Adrenal gland (tissue), 5 donors: ENCODE measurements around the gene OLR1.
"Not testable (repeated sequence)": the region's sequence is repeated elsewhere in the genome, so short reads cannot be mapped to it uniquely, and the experiment has no call there.

Source experiments
- POLR2A ChIP-seq, 2 donors: fragments of 450-650 bp; IDR thresholded peaks; one replicate each; pipeline ENCODE4 v1.6.1; 2017; ENCODE audit warnings: antibody characterized with exemption in 2 of 2, mild to moderate bottlenecking in 2 of 2, moderate library complexity in 1 of 2
- TF ChIP-seq, protein P1 (sequence below), 6 experiments: fragments of 450-650 bp in 4 of 6; fragments of 200-600 bp in 2 of 6; sonication (generic) in 1 of 6; IDR thresholded peaks; 1 replicate in 5 of 6; 2 replicates in 1 of 6; pipeline versions ENCODE4 v1.5.1 to v1.8.0; 2016 to 2021; ENCODE audit warnings: antibody characterized with exemption in 6 of 6, mild to moderate bottlenecking in 2 of 6, moderate library complexity in 1 of 6
- donor health status: DM: no; HTN: no; CAD: no.

DNA sequence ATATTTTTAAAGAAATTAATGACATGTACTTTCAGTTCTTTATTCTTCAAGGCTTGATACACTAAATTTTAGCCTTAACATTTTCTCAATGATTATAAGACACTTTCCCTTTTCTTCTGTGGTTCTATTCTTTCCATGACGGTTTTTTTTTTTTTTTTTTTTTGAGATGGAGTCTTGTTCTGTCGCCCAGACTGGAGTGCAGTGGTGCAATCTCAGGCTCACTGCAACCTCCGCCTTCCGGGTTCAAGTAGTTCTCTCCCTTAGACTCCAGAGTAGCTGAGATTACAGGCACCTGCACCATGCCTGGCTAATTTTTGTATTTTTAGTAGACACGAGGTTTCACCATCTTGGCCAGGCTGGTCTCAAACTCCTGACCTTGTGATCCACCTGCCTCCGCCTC, 15.0 kb upstream of the OLR1 start:
- not testable (repeated sequence) for TF ChIP-seq POLR2A (IDR thresholded peaks at IDR 0.05)
- TF ChIP-seq, protein P1, sequence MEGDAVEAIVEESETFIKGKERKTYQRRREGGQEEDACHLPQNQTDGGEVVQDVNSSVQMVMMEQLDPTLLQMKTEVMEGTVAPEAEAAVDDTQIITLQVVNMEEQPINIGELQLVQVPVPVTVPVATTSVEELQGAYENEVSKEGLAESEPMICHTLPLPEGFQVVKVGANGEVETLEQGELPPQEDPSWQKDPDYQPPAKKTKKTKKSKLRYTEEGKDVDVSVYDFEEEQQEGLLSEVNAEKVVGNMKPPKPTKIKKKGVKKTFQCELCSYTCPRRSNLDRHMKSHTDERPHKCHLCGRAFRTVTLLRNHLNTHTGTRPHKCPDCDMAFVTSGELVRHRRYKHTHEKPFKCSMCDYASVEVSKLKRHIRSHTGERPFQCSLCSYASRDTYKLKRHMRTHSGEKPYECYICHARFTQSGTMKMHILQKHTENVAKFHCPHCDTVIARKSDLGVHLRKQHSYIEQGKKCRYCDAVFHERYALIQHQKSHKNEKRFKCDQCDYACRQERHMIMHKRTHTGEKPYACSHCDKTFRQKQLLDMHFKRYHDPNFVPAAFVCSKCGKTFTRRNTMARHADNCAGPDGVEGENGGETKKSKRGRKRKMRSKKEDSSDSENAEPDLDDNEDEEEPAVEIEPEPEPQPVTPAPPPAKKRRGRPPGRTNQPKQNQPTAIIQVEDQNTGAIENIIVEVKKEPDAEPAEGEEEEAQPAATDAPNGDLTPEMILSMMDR (IDR thresholded peaks at IDR 0.05) = not testable (repeated sequence)
